ENCODE data around the gene STRN3. TPM values are rescaled to one million over a fixed set of nuclear protein-coding genes. Genes with fewer than 3 reads are reported as not detected.

The STRN3 gene
- total RNA-seq, 1 donor from 2014 or later: 30.5 TPM

- no peak for DNase-seq (ENCODE audit: low read depth)
- H3K27me3 ChIP-seq (ENCODE audit: control insufficient read depth, insufficient read depth, low read length): no peaks in the 10 kb centered on the region
- no peak for TF ChIP-seq CTCF (IDR thresholded peaks at IDR 0.05; ENCODE audit: insufficient read depth, low read length, poor library complexity, severe bottlenecking)
- no peak overlapping the region for H3K4me3 ChIP-seq (ENCODE audit: low read depth, low read length)
- H3K36me3 ChIP-seq (ENCODE audit: control insufficient read depth, insufficient read depth, low read length): peaks cover 1% of the 10 kb centered on the region
Measured at GRCh38 chr14:31003284-31003683, 22.9 kb downstream of the STRN3 start.

GRCh38 chr14:31001339-31001658 lies 24.9 kb downstream of the STRN3 start:
- no peaks in the 10 kb centered on the region for H3K27me3 ChIP-seq (ENCODE audit: control insufficient read depth, insufficient read depth, low read length)
- no peak for TF ChIP-seq CTCF (IDR thresholded peaks at IDR 0.05; ENCODE audit: insufficient read depth, low read length, poor library complexity, severe bottlenecking)
- no peak for DNase-seq (ENCODE audit: low read depth)
- peaks cover 2% of the 10 kb centered on the region for H3K36me3 ChIP-seq (ENCODE audit: control insufficient read depth, insufficient read depth, low read length)
- H3K4me3 ChIP-seq (ENCODE audit: low read depth, low read length): no peak overlapping the region

- DNase-seq (ENCODE audit: low read depth): no peak
- H3K4me3 ChIP-seq (ENCODE audit: low read depth, low read length): no peak overlapping the region
- no peak for TF ChIP-seq CTCF (IDR thresholded peaks at IDR 0.05; ENCODE audit: insufficient read depth, low read length, poor library complexity, severe bottlenecking)
- no peaks in the 10 kb centered on the region for H3K27me3 ChIP-seq (ENCODE audit: control insufficient read depth, insufficient read depth, low read length)
- peaks cover 2% of the 10 kb centered on the region for H3K36me3 ChIP-seq (ENCODE audit: control insufficient read depth, insufficient read depth, low read length)
Measured at GRCh38 chr14:31000629-31001338, 25.4 kb downstream of the STRN3 start.

- no peak for DNase-seq (ENCODE audit: low read depth)
- TF ChIP-seq CTCF (IDR thresholded peaks at IDR 0.05; ENCODE audit: insufficient read depth, low read length, poor library complexity, severe bottlenecking): no peak
- Histone ChIP-seq H3K4me3 (ENCODE audit: low read depth, low read length) (no peak overlapping the region), H3K36me3 (ENCODE audit: control insufficient read depth, insufficient read depth, low read length) (peaks cover 2% of the 10 kb centered on the region), H3K27me3 (ENCODE audit: control insufficient read depth, insufficient read depth, low read length) (no peaks in the 10 kb centered on the region)
Measured at GRCh38 chr14:30999038-30999773, 27.0 kb downstream of the STRN3 start.

GRCh38 chr14:30998100-30998706 lies 28.0 kb downstream of the STRN3 start:
- H3K36me3 ChIP-seq (ENCODE audit: control insufficient read depth, insufficient read depth, low read length): peaks cover 2% of the 10 kb centered on the region

More at GRCh38 chr14:30998100-30998706, 28.0 kb downstream of the STRN3 start:
- no peak overlapping the region for H3K4me3 ChIP-seq (ENCODE audit: low read depth, low read length)
- TF ChIP-seq CTCF (IDR thresholded peaks at IDR 0.05; ENCODE audit: insufficient read depth, low read length, poor library complexity, severe bottlenecking): no peak
- H3K27me3 ChIP-seq (ENCODE audit: control insufficient read depth, insufficient read depth, low read length): no peaks in the 10 kb centered on the region
- no peak for DNase-seq (ENCODE audit: low read depth)

Measured in kidney epithelial cell (primary cell).